Kidney capillary endothelial cell (primary cell): Measurements from ENCODE around the gene CLDN19.
"Not testable (repeated sequence)": the region's sequence is repeated elsewhere in the genome, so short reads cannot be mapped to it uniquely, and the experiment has no call there.

Experiments
- DNase-seq: peaks from one replicate; pipeline ENCODE4 v3.0.0-alpha.2; 2018; ENCODE audit warnings: low spot score

CLDN19 gene

GRCh38 chr1:42759114-42759513 lies 19.1 kb upstream of the CLDN19 start:
- DNase-seq = no peak

DNA sequence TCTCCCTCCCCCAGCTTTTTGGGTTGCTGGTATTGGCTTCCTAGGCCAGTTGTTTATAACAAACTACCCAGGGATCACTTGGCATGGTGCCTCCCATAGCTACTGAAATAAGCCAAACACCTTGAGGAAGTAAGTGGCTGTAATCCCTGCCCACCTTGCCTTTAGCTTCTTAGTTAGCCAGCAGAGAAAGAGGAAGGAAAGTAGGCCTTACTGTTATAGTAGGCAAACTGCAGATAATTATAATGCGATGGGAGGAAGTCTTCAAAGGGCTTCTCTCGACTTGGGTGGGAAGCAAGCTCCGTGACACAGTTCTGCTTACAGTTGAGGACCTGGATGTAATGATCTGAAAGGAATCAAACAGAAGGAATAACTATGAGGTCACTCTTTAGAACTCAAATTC lies 18.6 kb upstream of the CLDN19 start:
- no peak for DNase-seq

DNA sequence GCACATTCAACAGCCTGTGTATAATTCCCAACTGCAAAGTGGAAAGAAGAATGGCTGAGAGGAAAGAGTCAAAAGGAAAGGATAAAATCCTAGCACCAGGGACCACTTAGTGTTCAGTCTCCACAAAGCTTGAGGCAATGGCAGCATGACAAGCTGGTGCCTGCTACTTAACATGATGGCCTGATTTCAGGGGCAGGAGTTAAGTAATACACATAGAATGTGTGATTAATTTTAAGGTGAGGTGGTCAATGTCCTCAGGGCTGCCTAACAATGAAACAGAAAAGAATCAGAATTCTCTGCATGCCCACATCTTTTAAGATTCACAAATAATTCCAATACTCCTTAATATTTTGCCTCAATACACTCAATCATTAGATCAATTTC lies 17.8 kb upstream of the CLDN19 start:
- DNase-seq = no peak

GRCh38 chr1:42756956-42757891 lies 17.2 kb upstream of the CLDN19 start:
- DNase-seq = peak; percentile 51

DNA sequence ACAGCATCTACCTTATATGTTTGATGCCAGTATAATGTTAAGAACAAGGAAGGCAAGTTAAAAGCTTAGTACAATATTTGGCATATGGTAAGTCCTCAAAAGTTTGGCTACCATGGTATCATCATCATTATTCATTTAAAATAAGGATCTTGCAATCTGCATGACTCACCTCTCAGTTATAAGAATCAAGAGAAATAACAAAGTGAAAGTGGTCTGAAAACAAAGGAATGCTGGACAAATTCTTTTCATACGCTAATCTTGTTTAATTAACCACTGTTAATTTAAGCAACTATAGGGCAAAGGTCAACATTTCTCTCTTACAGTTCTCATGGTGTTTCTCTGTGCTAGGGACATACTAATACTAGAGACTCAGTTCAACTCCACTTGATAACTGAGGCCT lies 13.0 kb upstream of the CLDN19 start:
- no peak for DNase-seq

- DNase-seq = no peak
These were observed 12.2 kb upstream of the CLDN19 start for GRCh38 chr1:42752284-42752683.

GRCh38 chr1:42751511-42752070 lies 11.6 kb upstream of the CLDN19 start:
- DNase-seq = not testable (repeated sequence)

DNA sequence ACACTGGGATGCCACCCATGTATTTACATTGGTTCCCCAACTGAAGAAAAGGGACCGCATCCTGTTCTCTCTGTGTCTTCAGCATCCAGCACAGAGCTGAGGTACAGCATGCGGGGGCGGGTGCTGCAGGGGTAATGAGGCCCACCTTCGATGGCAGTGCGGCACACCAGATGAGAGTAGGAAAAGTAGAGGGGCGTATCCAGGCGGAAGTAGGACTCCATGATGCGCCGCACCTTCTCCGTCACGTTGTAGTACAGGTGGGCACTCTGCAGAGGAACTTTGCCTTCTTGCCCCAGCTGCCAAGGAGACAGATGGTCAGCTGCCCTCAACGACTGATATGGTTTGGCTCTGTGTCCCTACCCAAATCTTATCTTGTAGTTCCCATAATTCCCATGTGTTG lies 10.0 kb upstream of the CLDN19 start:
- no peak for DNase-seq

GRCh38 chr1:42748461-42749410 lies 8.7 kb upstream of the CLDN19 start:
- DNase-seq = no peak

- no peak for DNase-seq
These were observed 8.0 kb upstream of the CLDN19 start for GRCh38 chr1:42748021-42748420.

GRCh38 chr1:42747125-42747524 lies 7.1 kb upstream of the CLDN19 start:
- no peak for DNase-seq

GRCh38 chr1:42746436-42747105 lies 6.5 kb upstream of the CLDN19 start:
- DNase-seq = no peak

DNA sequence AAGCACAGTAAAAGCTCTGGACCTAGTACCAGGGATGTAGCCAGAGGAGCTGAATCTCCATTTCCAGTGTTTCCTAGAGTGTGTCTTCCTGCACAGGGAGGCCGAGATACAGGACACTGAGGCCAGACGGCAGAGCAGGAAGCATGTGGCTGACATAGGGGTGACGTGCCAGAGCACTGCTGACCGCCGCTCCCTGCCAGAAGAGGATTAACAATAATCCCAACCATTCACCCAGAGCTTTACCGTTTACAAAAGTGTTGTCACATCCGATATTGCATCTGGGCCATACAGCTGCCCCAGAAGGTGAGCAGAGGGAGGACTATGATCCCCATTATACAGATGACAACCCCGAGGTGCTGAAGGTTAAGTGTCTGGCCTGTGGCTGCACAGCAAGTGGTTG lies 5.8 kb upstream of the CLDN19 start:
- DNase-seq = no peak

DNA sequence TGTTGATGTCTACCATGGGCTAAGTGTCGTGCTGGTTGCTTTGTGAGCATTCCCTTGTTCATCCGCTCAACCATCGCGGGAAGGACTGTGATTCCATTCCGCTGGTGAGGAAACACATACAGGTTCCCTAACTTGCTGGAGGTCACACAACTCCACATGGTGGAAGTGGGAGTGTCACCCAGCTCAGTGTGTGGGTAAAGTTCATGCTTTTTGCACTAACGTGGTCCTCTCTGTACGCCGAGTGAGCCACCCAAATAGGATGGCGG lies 4.0 kb upstream of the CLDN19 start:
- DNase-seq = no peak

DNA sequence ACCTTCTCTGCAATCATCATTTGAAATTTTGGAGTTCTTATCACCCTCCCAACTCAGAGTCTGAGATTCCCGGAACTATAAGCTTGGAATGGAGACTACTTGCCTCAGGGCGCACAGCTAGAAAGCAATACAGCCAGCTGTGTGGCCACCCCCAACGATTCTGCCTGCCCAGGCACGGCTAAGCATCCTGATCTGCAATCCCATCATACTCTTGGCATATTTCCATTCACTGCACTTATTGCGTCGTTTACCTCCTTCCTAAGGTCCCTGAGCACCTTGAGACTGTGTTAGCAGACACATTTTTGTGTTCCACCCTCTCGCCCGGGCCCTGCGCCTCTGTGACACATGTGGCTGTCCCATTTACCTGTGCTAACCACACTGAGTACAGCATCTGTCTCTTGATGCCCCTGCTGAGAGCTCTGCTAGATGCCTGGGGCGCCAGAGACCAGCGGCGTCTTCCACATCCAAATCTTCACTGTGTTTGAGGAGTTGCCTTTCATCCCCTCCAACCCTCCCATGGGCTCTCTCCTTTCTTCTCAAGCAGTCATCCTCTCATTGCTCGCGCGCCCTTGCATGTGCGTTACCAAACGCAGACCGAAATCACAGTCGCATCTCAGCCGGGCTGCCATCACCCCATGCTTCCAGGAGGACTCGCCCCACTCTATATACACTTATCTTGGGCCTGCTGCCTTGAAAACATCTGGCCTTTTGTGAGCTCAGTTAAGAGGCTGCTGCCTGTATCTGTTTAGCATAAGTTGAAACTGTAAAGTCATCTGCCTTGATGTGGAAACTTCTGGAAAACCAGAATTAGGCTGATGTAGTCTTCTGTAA lies 3.5 kb upstream of the CLDN19 start:
- DNase-seq = no peak

- DNase-seq = no peak
These were observed 2.7 kb upstream of the CLDN19 start for GRCh38 chr1:42742617-42743316.

GRCh38 chr1:42742141-42742540 lies 2.1 kb upstream of the CLDN19 start:
- DNase-seq = no peak

GRCh38 chr1:42741706-42742105 lies 1.7 kb upstream of the CLDN19 start:
- no peak for DNase-seq

GRCh38 chr1:42740851-42741580 lies 980 bp upstream of the CLDN19 start:
- DNase-seq = no peak

DNA sequence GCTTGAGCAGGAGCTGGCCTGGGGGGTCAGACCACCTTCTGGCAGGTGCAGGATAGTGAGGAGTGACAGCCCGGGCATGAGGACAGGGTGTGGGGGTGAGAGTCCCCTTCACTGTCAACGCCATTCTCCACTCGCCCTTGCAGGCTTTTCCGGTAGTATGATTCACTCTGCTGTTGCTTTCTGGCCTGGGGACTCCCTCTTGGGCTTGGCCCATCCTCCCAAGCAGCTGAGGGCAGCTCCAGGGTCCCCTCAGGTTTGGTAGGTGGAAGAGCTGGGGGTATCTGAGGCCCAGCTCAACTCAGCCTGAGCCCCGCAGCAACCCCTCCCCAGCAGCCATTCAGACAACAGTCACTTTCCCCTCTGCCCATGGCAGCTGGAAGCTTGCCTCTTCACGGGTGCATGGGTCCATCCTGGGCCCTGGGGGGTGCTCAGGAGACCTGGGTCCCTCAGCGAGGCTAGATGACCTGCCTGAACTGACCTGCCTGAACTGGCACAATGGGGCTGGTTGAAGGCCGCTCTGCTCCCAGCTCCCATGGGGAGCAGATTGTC lies 1.3 kb downstream of the CLDN19 start:
- no peak for DNase-seq
